ENCODE data around the gene GGT7.
"Not testable (repeated sequence)": the region's sequence is repeated elsewhere in the genome, so short reads cannot be mapped to it uniquely, and the experiment has no call there.

Gene GGT7

GRCh38 chr20:34881689-34882088 is 9.0 kb upstream of the GGT7 start:
- FAIRE-seq (no peak), DNase-seq (ENCODE audit: insufficient read length, low spot score) (no peak)
- no peak for TF ChIP-seq CTCF (IDR thresholded peaks at IDR 0.05; ENCODE audit: insufficient read depth, missing control alignments)

GRCh38 chr20:34880971-34881370 is 8.3 kb upstream of the GGT7 start:
- FAIRE-seq; DNase-seq (ENCODE audit: insufficient read length, low spot score): not testable (repeated sequence)

- no peak for DNase-seq (ENCODE audit: insufficient read length, low spot score)
- FAIRE-seq = no peak
- TF ChIP-seq CTCF (IDR thresholded peaks at IDR 0.05; ENCODE audit: insufficient read depth, missing control alignments) = no peak
Observed at GRCh38 chr20:34880215-34880850, 7.7 kb upstream of the GGT7 start.

- FAIRE-seq (no peak), DNase-seq (ENCODE audit: insufficient read length, low spot score) (no peak)
Observed at GRCh38 chr20:34876406-34877282, 4.0 kb upstream of the GGT7 start, which contains the start of gene ACSS2. ACSS2 (plus strand) TSS chr20:34876612; CDS start chr20:34876646, 34 bp downstream.

GRCh38 chr20:34875642-34876405 is 3.2 kb upstream of the GGT7 start:
- no peak for FAIRE-seq
- no peak for DNase-seq (ENCODE audit: insufficient read length, low spot score)
- TF ChIP-seq CTCF (IDR thresholded peaks at IDR 0.05; ENCODE audit: insufficient read depth, missing control alignments) = no peak

More at GRCh38 chr20:34876406-34877282, 4.0 kb upstream of the GGT7 start, which contains the start of gene ACSS2:
- TF ChIP-seq CTCF (IDR thresholded peaks at IDR 0.05; ENCODE audit: insufficient read depth, missing control alignments) = no peak

GRCh38 chr20:34874094-34874654 is 1.5 kb upstream of the GGT7 start:
- FAIRE-seq (no peak), DNase-seq (ENCODE audit: insufficient read length, low spot score) (no peak)
- TF ChIP-seq CTCF (IDR thresholded peaks at IDR 0.05; ENCODE audit: insufficient read depth, missing control alignments) = peak; percentile 98

- TF ChIP-seq CTCF (IDR thresholded peaks at IDR 0.05; ENCODE audit: insufficient read depth, missing control alignments) = no peak
- DNase-seq (ENCODE audit: insufficient read length, low spot score) (no peak), FAIRE-seq (no peak)
Observed at GRCh38 chr20:34873583-34874093, 982 bp upstream of the GGT7 start.
